GM12891 (cell line): Measurements from ENCODE around the gene EVI5L.

Experiments
- POLR2A ChIP-seq: IDR thresholded peaks from 2 replicates; pipeline ENCODE4 v1.6.1; 2011; ENCODE audit warnings: low read depth, low read length, control low read depth
- POLR2AphosphoS5 ChIP-seq: IDR thresholded peaks from 2 replicates; pipeline ENCODE4 v1.6.1; 2011; ENCODE audit warnings: low read depth, low read length, control low read depth
- TAF1 ChIP-seq: IDR thresholded peaks from 2 replicates; pipeline ENCODE4 v1.6.1; 2011; ENCODE audit warnings: low read depth, low read length, control low read depth

DNA sequence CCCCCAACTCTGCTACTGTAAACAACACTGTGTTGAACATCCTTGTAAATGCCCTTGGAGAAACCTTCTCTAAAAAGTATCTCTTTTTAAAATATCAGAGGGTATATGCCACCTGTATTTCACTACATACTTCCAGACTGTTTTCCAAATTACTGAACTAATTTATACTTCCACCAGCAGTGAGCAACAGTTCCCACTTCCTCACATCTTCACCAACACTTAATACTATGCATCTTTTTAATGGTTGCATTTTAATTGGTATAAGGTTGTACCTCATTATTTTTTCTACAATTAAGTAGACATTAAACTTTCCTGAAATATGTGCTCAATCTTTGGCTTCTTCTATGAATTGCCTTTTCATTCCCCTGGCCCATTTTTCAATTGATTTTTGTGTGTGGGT, 45.2 kb upstream of the EVI5L start:
- no peak for TF ChIP-seq POLR2AphosphoS5
- TF ChIP-seq POLR2A, result no peak
- TF ChIP-seq TAF1, result no peak
